NCI-H526 (cell line): ENCODE results near the gene ITIH4.

Experiments used
- DNase-seq, 2 experiments: peaks; one replicate each; lab custom pipeline; 2025; lab: John Stamatoyannopoulos, UW

Gene ITIH4

GRCh38 chr3:52798376-52798977 is 32.0 kb downstream of the ITIH4 start:
- no peak for DNase-seq

- DNase-seq, result no peak
Observed at GRCh38 chr3:52796411-52796810, 34.1 kb downstream of the ITIH4 start.

GRCh38 chr3:52795298-52795900 is 35.1 kb downstream of the ITIH4 start:
- DNase-seq, result no peak

- DNase-seq, result no peak
Observed at GRCh38 chr3:52794612-52795099, 35.8 kb downstream of the ITIH4 start, which contains the start of gene ITIH3. TSS of gene ITIH3 (plus strand) at chr3:52794796. CDS start at chr3:52794804, 8 bp downstream.

GRCh38 chr3:52793702-52794611 is 36.5 kb downstream of the ITIH4 start:
- DNase-seq, result no peak

GRCh38 chr3:52792961-52793695 is 37.3 kb downstream of the ITIH4 start:
- no peak for DNase-seq

GRCh38 chr3:52792413-52792812 is 38.1 kb downstream of the ITIH4 start:
- no peak for DNase-seq

GRCh38 chr3:52791928-52792327 is 38.5 kb downstream of the ITIH4 start:
- no peak for DNase-seq

GRCh38 chr3:52791366-52791765 is 39.1 kb downstream of the ITIH4 start:
- no peak for DNase-seq

GRCh38 chr3:52790741-52791140 is 39.7 kb downstream of the ITIH4 start:
- DNase-seq, result no peak

GRCh38 chr3:52790337-52790736 is 40.1 kb downstream of the ITIH4 start:
- no peak for DNase-seq

- DNase-seq, result no peak
Observed at GRCh38 chr3:52789746-52790040, 40.8 kb downstream of the ITIH4 start.

- no peak for DNase-seq
Observed at GRCh38 chr3:52788890-52789745, 41.4 kb downstream of the ITIH4 start.

GRCh38 chr3:52787672-52788625 is 42.5 kb downstream of the ITIH4 start:
- no peak for DNase-seq

GRCh38 chr3:52787246-52787645 is 43.2 kb downstream of the ITIH4 start:
- DNase-seq, result no peak

- no peak for DNase-seq
Observed at GRCh38 chr3:52786330-52787215, 43.9 kb downstream of the ITIH4 start.

- no peak for DNase-seq
Observed at GRCh38 chr3:52784931-52785590, 45.4 kb downstream of the ITIH4 start.

- DNase-seq, result no peak
Observed at GRCh38 chr3:52784021-52784621, 46.4 kb downstream of the ITIH4 start.
